Esophagus squamous epithelium (tissue), 4 donors: Measurements from ENCODE around the gene DUXB.

Experiments used
- POLR2A ChIP-seq, 4 donors: fragments of 450-650 bp; IDR thresholded peaks; one replicate each; pipeline ENCODE4 v1.6.1; 2017; ENCODE audit warnings: antibody characterized with exemption in 4 of 4, mild to moderate bottlenecking in 4 of 4, moderate library complexity in 3 of 4
- TF ChIP-seq, protein P1 (sequence below), 6 experiments: fragments of 450-650 bp in 4 of 6; fragments of 200-600 bp in 2 of 6; sonication (generic) in 2 of 6; IDR thresholded peaks; one replicate each; pipeline ENCODE4 v1.5.1; 2016 to 2019; ENCODE audit warnings: antibody characterized with exemption in 6 of 6, mild to moderate bottlenecking in 4 of 6, moderate library complexity in 4 of 6

DNA sequence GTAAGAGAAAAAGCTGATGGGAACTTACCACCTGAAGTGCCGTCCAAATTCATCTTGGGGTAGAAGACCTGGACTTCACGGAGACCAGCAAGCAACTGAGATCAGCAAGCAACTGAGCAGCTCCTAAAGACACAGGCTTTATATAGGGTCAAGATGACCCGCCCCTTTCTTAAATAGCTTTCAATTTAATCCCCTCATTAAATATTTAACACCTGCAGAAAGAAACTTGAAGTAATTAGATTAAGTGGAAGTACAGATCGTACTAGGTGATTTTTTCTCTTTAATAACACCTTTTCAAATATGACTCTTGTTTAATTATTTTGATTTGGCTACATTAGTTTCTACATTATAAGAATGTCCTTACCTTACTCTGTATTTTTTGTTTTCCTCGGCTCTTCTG lies 25.1 kb upstream of the DUXB start, which contains the start of gene CPHXL:
- TF ChIP-seq, protein P1, sequence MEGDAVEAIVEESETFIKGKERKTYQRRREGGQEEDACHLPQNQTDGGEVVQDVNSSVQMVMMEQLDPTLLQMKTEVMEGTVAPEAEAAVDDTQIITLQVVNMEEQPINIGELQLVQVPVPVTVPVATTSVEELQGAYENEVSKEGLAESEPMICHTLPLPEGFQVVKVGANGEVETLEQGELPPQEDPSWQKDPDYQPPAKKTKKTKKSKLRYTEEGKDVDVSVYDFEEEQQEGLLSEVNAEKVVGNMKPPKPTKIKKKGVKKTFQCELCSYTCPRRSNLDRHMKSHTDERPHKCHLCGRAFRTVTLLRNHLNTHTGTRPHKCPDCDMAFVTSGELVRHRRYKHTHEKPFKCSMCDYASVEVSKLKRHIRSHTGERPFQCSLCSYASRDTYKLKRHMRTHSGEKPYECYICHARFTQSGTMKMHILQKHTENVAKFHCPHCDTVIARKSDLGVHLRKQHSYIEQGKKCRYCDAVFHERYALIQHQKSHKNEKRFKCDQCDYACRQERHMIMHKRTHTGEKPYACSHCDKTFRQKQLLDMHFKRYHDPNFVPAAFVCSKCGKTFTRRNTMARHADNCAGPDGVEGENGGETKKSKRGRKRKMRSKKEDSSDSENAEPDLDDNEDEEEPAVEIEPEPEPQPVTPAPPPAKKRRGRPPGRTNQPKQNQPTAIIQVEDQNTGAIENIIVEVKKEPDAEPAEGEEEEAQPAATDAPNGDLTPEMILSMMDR (IDR thresholded peaks at IDR 0.05), result no peak
- no peak for TF ChIP-seq POLR2A (IDR thresholded peaks at IDR 0.05)
